A549 treated with RU486 at 1 μM for 4 hours (cell line): ENCODE measurements around the gene CDKL4. TPM values are rescaled to one million over a fixed set of nuclear protein-coding genes. Genes with fewer than 3 reads are reported as not detected.

ENCODE experiments used
- total RNA-seq: library from RNA; stranded (reverse); fragments of 200-300 nt; extraction: Qiagen RNA extraction; gene quantifications from 5 replicates; pipeline ENCODE4 v1.2.3, GENCODE V29; 2022; ENCODE audit warnings: low read depth

The CDKL4 gene
- not detected in 5 replicates for total RNA-seq

DNA sequence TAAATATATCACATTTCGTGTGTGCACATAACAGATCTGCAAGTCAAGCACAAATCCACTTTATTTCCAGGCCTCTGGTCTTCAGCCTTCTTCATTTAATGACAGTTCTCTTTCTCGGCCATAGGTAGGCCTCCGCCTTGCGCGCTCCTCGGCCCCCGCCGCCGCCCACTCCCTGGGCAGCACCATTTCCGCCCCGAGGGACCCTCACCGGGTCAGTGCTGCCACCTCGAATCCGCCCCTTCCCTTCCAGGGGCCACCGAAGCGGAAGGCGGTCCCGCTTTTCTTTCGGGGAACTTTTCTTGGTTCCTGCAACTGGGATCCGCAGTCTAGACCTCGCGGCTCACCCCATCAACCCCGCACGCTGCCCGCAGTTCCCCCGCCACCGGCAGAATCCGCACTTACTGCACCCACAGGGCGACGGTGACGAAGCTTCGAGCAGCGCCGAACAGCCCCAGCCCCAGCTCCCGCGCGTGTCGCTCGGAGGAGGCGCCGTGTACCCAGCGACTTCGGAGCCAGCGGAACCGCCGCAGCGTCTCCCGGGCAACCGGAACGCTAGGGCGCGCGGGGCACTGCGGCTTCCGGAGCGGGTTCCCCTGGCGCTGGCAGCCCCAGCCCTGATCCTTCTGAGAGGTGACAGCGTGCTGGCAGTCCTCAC is at the start of gene CDKL4:
CDKL4 (minus strand) TSS at position 502 of the 655 bp plus-strand sequence.

Other genes with a start within 250 kb of the CDKL4 start
- gene SOS1, start 122.9 kb downstream of the CDKL4 start, total RNA-seq: 13.2 to 17.1 TPM (median 15.4 TPM) in 5 replicates
- gene MAP4K3, start 193.3 kb upstream of the CDKL4 start, total RNA-seq: 17.1 to 24.5 TPM (median 22.8 TPM) in 5 replicates